Right renal pelvis (tissue), 4 donors: ENCODE data around the gene LBH. TPM values are rescaled to one million over a fixed set of nuclear protein-coding genes. Genes with fewer than 3 reads are reported as not detected.

Experiments used
- DNase-seq, 4 donors: peaks; one replicate each; pipeline ENCODE4 v3.0.0-alpha.2; 2013; ENCODE audit warnings: low read depth in 4 of 4, low spot score in 3 of 4, missing footprints in 1 of 4
- polyA plus RNA-seq, 4 donors: library from polyadenylated mRNA; unstranded; fragments of 120-200 nt; gene quantifications; one replicate each; pipeline ENCODE4 v1.2.1, GENCODE V29; 2013; ENCODE audit not compliant: insufficient read length in 4 of 4

The LBH gene
- polyA plus RNA-seq, 4 donors: 106 to 126 (median 113) TPM

DNA sequence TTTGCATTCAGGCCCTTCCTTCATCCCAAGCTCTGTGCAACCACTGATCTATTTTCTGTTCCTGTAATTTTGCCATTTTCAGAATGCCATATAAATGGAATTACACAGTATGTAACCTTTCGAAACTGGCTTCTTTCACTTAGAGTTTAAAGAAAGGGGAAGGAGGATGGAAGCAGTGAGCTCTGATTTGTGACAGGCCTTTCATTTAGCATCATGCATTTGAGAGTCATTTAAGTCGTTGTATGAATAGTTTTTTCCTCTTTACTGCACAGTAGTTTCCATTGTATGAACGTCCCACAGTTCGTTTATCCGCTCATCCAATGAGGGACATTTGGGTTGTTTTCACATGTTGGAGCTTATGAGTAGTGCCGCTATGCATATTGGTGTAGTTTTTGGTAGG lies 67.0 kb downstream of the LBH start:
- no peak for DNase-seq

DNA sequence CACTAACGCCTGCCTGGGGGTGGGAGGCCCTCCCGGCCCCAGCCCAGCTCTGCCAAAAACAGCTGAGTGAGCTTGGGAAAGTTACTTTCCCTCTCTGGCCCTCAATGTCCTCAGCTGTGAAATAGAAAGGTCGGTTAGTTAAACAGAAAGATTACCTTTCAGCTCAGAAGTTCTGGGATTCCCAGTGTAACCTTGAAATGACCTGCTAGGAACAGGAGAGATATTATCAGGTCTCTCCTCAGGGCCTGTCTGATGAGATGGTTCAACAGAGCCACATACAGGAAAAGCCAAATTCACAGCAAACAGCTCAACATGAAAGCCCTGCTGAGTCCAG lies 68.8 kb downstream of the LBH start:
- no peak for DNase-seq

DNA sequence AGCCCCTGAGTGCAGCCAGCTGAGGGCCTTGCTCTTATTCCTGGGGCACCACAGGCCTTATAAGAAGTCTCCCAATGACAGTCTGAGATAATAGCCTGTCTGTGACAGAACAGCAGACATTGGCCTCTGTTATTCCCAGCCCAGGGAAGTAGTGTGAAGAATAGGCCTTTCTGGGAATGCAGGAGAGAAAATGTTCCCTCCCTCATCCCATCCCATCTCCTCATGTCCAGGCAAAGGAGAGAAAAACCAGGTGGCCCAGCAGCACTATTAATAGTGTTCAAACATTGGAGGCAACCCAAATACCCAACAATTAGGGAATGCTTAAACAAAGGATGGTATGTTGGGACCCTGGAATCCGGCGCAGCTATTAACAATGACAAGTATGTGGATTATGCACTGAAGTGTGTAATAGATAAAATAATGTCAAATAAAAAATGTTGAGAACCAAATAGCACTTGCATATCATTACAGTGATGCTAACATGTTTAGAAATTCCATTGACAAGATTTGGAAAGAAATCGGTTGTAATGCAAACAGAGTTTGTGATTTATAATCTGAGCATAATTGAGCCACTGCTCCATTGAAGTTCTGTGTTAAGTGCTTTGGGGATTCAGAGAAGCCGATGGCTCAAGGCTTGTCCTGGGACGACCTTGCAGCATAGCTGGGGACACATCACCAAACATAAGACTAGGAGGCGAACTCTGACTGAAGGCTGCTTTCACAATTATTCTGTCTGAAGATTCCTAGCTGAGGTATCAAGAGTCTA lies 69.3 kb downstream of the LBH start:
- DNase-seq: no peak

DNA sequence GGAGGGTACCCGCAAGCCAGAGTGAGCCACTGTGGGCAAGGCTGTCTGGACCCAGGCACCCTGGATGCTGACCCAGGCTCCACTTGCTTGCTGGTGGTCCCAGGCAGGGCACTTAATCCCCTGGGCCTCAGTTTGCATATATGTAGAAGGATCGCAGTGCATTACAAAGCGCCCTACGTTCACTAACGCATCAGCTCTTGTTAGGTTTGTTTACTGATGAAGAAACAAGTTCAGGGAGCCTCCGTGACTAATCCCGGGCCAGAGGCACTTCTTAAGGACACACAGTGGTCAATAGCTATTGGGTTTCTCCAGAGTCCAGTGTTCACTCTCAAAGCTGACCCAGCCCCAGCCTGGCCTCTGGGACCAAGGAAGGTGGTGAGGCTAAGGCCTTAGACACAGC lies 70.2 kb downstream of the LBH start:
- no peak for DNase-seq

DNA sequence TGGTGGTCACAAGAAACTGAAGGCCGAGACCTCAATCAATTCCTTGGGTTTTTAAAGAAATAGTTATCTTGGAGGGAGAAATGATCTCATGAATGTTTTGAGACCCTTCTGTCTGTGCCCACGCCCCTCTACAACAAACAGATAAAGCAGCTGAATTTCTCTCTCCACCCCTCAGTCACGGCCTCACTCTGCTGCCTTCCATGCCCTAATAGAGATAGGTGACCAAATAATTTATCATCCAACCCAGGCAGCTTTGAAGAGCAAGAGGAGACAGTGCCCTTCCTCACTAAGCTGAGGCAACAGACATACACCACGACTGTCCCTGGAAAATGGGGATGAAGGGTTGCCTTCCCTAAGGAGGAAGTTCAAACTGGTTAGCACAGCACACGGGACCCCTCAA lies 71.2 kb downstream of the LBH start:
- DNase-seq: no peak

DNA sequence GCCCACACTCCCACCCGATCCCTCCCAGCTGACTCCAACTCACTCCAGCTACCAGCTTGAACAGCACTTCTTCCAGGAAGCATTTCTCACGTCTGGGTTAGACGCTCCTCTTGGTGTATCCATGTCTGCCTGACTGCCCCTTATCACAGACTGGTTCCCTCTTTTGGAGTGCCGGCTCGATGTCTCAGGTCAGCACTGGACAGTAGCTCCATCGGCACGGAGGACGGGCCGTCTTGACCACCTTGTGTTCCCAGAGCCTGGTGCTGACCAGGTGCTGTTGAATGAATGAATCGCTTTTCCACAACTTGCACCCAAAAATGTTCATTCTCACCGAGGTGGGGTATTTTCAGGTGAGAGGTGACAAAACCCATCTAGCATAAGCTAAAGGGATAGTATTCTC lies 71.8 kb downstream of the LBH start:
- no peak for DNase-seq

DNA sequence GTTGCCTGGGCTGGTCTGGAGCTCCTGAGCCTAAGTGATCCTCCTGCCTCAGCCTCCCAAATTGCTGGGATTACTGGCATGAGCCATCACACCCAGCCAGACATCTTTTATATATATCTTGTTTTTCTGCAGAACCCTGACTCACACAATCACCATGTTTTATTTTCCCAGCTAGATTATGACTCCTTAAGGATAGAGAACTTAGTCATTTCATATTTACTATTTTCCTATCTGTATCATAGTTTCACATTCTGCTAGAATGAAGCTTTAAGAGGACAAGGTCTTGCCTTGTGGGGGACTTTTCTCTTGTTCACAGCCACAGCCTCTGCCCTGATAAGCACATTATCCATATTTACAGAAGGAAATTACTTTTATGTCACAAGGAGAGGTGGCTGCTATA lies 73.9 kb downstream of the LBH start:
- DNase-seq: no peak

DNA sequence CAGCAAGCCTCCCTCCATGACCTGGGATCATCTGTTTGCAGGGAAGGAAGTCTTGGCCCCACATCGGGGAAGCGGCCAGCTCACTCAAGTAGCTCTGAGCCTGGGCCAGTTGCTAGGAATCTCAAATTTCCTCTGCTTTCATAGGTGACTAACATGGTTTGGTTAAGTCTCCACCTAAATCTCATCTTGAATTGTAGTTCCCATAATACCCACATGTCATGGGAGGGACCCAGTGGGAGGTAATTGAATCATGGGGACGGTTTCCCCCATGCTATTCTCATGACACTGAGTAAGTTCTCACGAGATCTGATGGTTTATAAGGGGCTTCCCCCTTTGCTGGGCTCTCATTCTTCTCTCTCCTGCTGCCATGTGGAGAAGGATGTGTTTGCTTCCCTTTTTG lies 75.2 kb downstream of the LBH start:
- no peak for DNase-seq

DNA sequence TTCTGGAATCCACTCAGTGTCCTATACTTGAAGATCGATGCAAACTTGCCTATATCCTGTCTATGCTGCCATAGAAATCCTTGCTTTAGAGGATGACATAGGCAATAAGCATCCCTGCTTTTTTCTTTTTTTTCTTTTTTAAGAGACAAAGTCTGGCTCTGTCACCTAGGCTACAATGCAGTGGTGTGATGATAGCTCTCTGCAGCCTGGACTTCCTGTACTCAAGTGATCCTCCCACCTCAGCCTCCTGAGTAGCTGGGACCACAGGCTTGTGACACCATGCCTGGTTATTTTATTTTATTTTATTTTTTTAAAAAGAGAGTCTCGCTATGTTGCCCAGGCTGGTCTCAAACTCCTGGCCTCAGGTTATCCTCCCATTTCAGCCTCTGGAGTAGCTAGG lies 76.9 kb downstream of the LBH start:
- DNase-seq: no peak

Other genes starting within 250 kb of the LBH start
- gene YPEL5, start 84.5 kb upstream of the LBH start, polyA plus RNA-seq: 100 to 1,000 TPM; 107 to 147 (median 129) TPM
- gene LCLAT1, start 215.7 kb downstream of the LBH start, polyA plus RNA-seq: 10 to 100 TPM; 18.3 to 24.0 (median 21.1) TPM